Ectodermal cell (in vitro differentiated cells): Measurements from ENCODE around the gene PKLR.

Experiments
- H3K27ac ChIP-seq: 2 replicates; pipeline ENCODE4 v1.7.0; 2013; ENCODE audit warnings: mild to moderate bottlenecking, low read depth, low read length; ENCODE audit not compliant: insufficient read depth, poor library complexity, severe bottlenecking
- H3K27me3 ChIP-seq: 2 replicates; pipeline ENCODE4 v1.7.0; 2013; ENCODE audit warnings: mild to moderate bottlenecking, low read length; ENCODE audit not compliant: insufficient read depth, control insufficient read depth, poor library complexity, severe bottlenecking
- H3K36me3 ChIP-seq: one replicate; pipeline ENCODE4 v1.7.0; 2013; ENCODE audit warnings: low read length; ENCODE audit not compliant: control insufficient read depth, insufficient read depth
- H3K4me1 ChIP-seq: one replicate; pipeline ENCODE4 v1.7.0; 2013; ENCODE audit warnings: low read length; ENCODE audit not compliant: control insufficient read depth, insufficient read depth
- H3K4me3 ChIP-seq: 2 replicates; pipeline ENCODE4 v1.7.0; 2013; ENCODE audit warnings: low read depth, low read length, control low read depth; ENCODE audit not compliant: insufficient read depth
- H3K9me3 ChIP-seq: 2 replicates; pipeline ENCODE4 v1.7.0; 2013; ENCODE audit warnings: mild to moderate bottlenecking, low read length, moderate library complexity; ENCODE audit not compliant: control insufficient read depth
- WGBS, 2 experiments: methylation state at CpG; one replicate each; pipeline ENCODE4 v1.1.7; 2013; ENCODE audit warnings: missing lambda C conversion rate in 2 of 2; 5-methylcytosine and 5-hydroxymethylcytosine counted together

The PKLR gene

GRCh38 chr1:155272466-155273342 lies 28.5 kb downstream of the PKLR start:
- Histone ChIP-seq H3K4me3 (peak overlapping the region; percentile 73), H3K27ac (peak overlapping the region; percentile 87), H3K36me3 (peaks cover 30% of the 10 kb centered on the region), H3K27me3 (peaks cover 4% of the 10 kb centered on the region), H3K9me3 (no peaks in the 10 kb centered on the region), H3K4me1 (peaks cover 3% of the 10 kb centered on the region)
- WGBS, 2 experiments, result 5 to 7% methylated on average over 43 to 44 of the region's 44 CpGs

- H3K27me3 ChIP-seq, result no peaks in the 10 kb centered on the region
- WGBS, 2 experiments, result 95 to 97% methylated on average over 21 of the region's 21 CpGs
- no peak overlapping the region for H3K27ac ChIP-seq
- no peak overlapping the region for H3K4me3 ChIP-seq
- peaks cover 62% of the 10 kb centered on the region for H3K36me3 ChIP-seq
- peaks cover 3% of the 10 kb centered on the region for H3K4me1 ChIP-seq
- H3K9me3 ChIP-seq, result no peaks in the 10 kb centered on the region
These were observed 31.9 kb downstream of the PKLR start for GRCh38 chr1:155269381-155269780.

GRCh38 chr1:155268630-155269029 lies 32.6 kb downstream of the PKLR start:
- no peak overlapping the region for H3K27ac ChIP-seq
- WGBS, 2 experiments, result 95 to 97% methylated on average over 21 of the region's 21 CpGs
- no peaks in the 10 kb centered on the region for H3K9me3 ChIP-seq
- H3K4me3 ChIP-seq, result no peak overlapping the region
- H3K36me3 ChIP-seq, result peaks cover 65% of the 10 kb centered on the region
- H3K27me3 ChIP-seq, result no peaks in the 10 kb centered on the region
- H3K4me1 ChIP-seq, result peaks cover 3% of the 10 kb centered on the region

DNA sequence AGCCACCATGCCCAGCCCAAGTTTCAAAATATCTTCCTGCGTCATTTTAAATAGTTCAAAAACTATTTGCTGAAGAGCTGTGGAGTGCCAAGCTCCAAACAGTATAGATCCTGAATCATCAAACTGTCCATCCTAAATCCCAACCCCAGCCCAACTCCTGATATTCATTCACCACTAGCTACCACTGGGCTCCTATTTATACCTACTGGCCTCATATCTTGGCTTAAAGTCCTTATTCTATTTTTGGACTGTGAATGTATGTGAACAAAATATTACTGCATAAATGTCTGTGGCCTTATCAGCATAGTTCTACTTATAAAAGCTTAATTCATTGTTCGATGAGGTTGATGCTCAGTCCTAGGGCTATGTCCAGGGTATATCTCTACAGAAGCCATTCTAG lies 33.9 kb downstream of the PKLR start:
- 95 to 99% methylated on average over 2 of the region's 2 CpGs for WGBS, 2 experiments
- peaks cover 6% of the 10 kb centered on the region for H3K4me1 ChIP-seq
- no peak overlapping the region for H3K27ac ChIP-seq
- no peaks in the 10 kb centered on the region for H3K27me3 ChIP-seq
- H3K9me3 ChIP-seq, result no peaks in the 10 kb centered on the region
- peaks cover 69% of the 10 kb centered on the region for H3K36me3 ChIP-seq
- no peak overlapping the region for H3K4me3 ChIP-seq

- Histone ChIP-seq H3K4me3 (no peak overlapping the region), H3K36me3 (peaks cover 69% of the 10 kb centered on the region), H3K27ac (no peak overlapping the region), H3K9me3 (no peaks in the 10 kb centered on the region), H3K4me1 (peaks cover 4% of the 10 kb centered on the region), H3K27me3 (no peaks in the 10 kb centered on the region)
- WGBS, 2 experiments, result 97% methylated on average over 6 of the region's 6 CpGs
These were observed 34.7 kb downstream of the PKLR start for GRCh38 chr1:155266553-155266952.

DNA sequence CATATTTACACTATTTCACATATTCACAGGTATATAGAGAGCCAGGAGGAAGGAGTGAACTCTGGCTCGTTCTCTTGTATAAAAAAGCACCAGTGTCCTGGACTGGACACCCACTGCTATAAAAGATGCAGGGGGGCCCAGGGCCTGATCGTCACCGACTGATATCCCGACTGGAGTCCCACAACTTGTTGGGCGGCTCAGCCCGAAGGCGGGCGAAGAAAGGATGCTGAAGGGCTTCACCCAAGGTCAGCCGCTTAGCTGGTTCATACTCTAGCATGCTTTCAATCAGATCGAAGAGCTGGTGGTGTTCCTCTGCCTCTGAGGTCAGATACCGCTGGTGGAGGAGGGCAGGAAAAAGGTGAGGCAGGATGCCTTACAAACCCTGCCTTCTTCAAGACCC lies 38.2 kb downstream of the PKLR start:
- Histone ChIP-seq H3K36me3 (peaks cover 48% of the 10 kb centered on the region), H3K9me3 (no peaks in the 10 kb centered on the region), H3K27ac (no peak overlapping the region), H3K27me3 (no peaks in the 10 kb centered on the region), H3K4me3 (no peak overlapping the region), H3K4me1 (peaks cover 3% of the 10 kb centered on the region)
- WGBS, 2 experiments, result 95 to 97% methylated on average over 11 of the region's 11 CpGs

GRCh38 chr1:155261852-155262673 lies 39.2 kb downstream of the PKLR start, which contains the start of gene SCAMP3:
SCAMP3 (minus strand) TSS chr1:155262360; CDS start chr1:155262151, 209 bp downstream.
- H3K9me3 ChIP-seq, result no peaks in the 10 kb centered on the region
- no peaks in the 10 kb centered on the region for H3K27me3 ChIP-seq
- peaks cover 42% of the 10 kb centered on the region for H3K36me3 ChIP-seq
- 2% methylated on average over 47 of the region's 47 CpGs for WGBS, 2 experiments
- H3K27ac ChIP-seq, result peak within 1 kb of the TSS; percentile 47
- H3K4me3 ChIP-seq, result peak within 1 kb of the TSS; percentile 88
- H3K4me1 ChIP-seq, result peaks cover 3% of the 10 kb centered on the region

- no peaks in the 10 kb centered on the region for H3K27me3 ChIP-seq
- H3K36me3 ChIP-seq, result peaks cover 36% of the 10 kb centered on the region
- H3K27ac ChIP-seq, result peak overlapping the region; percentile 47
- peak overlapping the region; percentile 88 for H3K4me3 ChIP-seq
- 3 to 4% methylated on average over 9 of the region's 9 CpGs for WGBS, 2 experiments
- H3K4me1 ChIP-seq, result peaks cover 3% of the 10 kb centered on the region
- H3K9me3 ChIP-seq, result no peaks in the 10 kb centered on the region
These were observed 39.8 kb downstream of the PKLR start for GRCh38 chr1:155261493-155261851.

GRCh38 chr1:155260276-155260675 lies 41.0 kb downstream of the PKLR start:
- Histone ChIP-seq H3K27ac (no peak overlapping the region), H3K4me3 (no peak overlapping the region), H3K4me1 (peaks cover 9% of the 10 kb centered on the region), H3K36me3 (peaks cover 25% of the 10 kb centered on the region), H3K9me3 (no peaks in the 10 kb centered on the region), H3K27me3 (no peaks in the 10 kb centered on the region)
- 93 to 94% methylated on average over 5 of the region's 5 CpGs for WGBS, 2 experiments
